Testis (tissue), 2 donors: ENCODE measurements around the gene KCNK4.

Source experiments
- POLR2A ChIP-seq: fragments of 450-650 bp; IDR thresholded peaks from one replicate; pipeline ENCODE4 v1.6.1; 2017; ENCODE audit warnings: antibody characterized with exemption, mild to moderate bottlenecking, moderate library complexity
- TF ChIP-seq, protein P1 (sequence below), 3 experiments: fragments of 450-650 bp in 2 of 3; fragments of 200-600 bp in 1 of 3; sonication (generic) in 1 of 3; IDR thresholded peaks; one replicate each; pipeline ENCODE4 v1.5.1; 2016 to 2019; ENCODE audit warnings: antibody characterized with exemption in 3 of 3, mild to moderate bottlenecking in 2 of 3, moderate library complexity in 1 of 3

DNA sequence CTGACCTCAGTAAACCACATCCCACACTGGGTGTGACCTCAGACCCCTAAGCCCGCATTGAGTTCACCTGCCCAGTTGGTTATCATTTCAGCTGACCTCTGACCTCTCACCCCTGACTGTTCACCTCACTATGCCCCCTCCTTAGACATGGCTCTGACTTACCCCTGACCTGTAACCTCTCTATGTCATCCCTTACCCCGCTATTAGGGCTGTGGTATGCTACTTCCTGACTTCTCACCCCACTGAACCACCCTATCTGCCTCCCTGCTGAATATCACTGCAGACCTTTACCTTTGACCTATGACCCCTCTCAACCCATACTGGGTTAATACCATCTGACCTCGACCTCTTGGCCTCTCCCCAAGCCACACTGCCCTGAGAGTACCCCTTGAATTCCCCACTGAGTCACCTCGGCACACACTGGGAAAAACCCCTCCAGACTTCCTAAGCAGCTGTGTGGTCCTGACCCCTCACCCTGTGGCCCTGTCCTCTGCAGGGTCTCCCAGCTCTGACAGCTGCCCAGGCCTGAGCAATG, 31.5 kb upstream of the KCNK4 start:
- TF ChIP-seq, protein P1, sequence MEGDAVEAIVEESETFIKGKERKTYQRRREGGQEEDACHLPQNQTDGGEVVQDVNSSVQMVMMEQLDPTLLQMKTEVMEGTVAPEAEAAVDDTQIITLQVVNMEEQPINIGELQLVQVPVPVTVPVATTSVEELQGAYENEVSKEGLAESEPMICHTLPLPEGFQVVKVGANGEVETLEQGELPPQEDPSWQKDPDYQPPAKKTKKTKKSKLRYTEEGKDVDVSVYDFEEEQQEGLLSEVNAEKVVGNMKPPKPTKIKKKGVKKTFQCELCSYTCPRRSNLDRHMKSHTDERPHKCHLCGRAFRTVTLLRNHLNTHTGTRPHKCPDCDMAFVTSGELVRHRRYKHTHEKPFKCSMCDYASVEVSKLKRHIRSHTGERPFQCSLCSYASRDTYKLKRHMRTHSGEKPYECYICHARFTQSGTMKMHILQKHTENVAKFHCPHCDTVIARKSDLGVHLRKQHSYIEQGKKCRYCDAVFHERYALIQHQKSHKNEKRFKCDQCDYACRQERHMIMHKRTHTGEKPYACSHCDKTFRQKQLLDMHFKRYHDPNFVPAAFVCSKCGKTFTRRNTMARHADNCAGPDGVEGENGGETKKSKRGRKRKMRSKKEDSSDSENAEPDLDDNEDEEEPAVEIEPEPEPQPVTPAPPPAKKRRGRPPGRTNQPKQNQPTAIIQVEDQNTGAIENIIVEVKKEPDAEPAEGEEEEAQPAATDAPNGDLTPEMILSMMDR (IDR thresholded peaks at IDR 0.05), result no peak
- no peak for TF ChIP-seq POLR2A
